Endothelial cell of umbilical vein (primary cell): ENCODE measurements around the gene MCF2L. TPM values are rescaled to one million over a fixed set of nuclear protein-coding genes. Genes with fewer than 3 reads are reported as not detected.

ENCODE experiments used
- BruUV-seq: library from RNA; stranded (reverse); fragments of 400-500 nt; replicated peaks from 2 replicates; lab custom pipeline; 2021; lab: Mats Ljungman, UMichigan
- CTCF ChIA-PET: fragments of 300-600, 350-600 bp; sonication (Branson Sonifier 250); formaldehyde crosslinking; loops from one replicate; lab custom pipeline; 2021; ENCODE audit warnings: antibody characterized with exemption, inconsistent platforms; lab: Charles Lee
- POLR2A ChIA-PET: fragments of 300-600, 350-600 bp; sonication (Branson Sonifier 250); formaldehyde crosslinking; loops from one replicate; lab custom pipeline; 2021; ENCODE audit warnings: antibody characterized with exemption, inconsistent platforms; lab: Charles Lee
- DNase-seq: peaks from one replicate; pipeline ENCODE4 v3.0.0-alpha.2; 2011; ENCODE audit warnings: low read depth, low spot score
- FAIRE-seq: peaks from 2 replicates; lab custom pipeline; 2011; peaks lifted over from hg19 to GRCh38; lab: Jason Lieb, UNC
- H2AFZ ChIP-seq: 2 replicates; pipeline ENCODE4 v1.6.0; 2012; ENCODE audit warnings: low read depth, low read length, control low read depth, inconsistent platforms
- H3K27ac ChIP-seq: 2 replicates; pipeline ENCODE4 v1.5.1; 2011; ENCODE audit warnings: low read depth, mild to moderate bottlenecking, control low read depth, low read length, moderate library complexity; ENCODE audit not compliant: insufficient read depth
- H3K27me3 ChIP-seq, 2 experiments: 2 replicates each; pipeline versions ENCODE4 v1.6.0 to v1.6.1; 2011; ENCODE audit warnings: low read length in 2 of 2, mixed read lengths in 1 of 2; ENCODE audit not compliant: control insufficient read depth in 2 of 2, insufficient read depth in 2 of 2
- H3K36me3 ChIP-seq, 2 experiments: 2 replicates in 1 of 2; 3 replicates in 1 of 2; pipeline ENCODE4 v1.5.1; 2011; ENCODE audit warnings: low read length in 2 of 2, mild to moderate bottlenecking in 1 of 2, moderate library complexity in 1 of 2; ENCODE audit not compliant: control insufficient read depth in 2 of 2, insufficient read depth in 2 of 2; ENCODE audit errors: extremely low read depth in 1 of 2
- H3K4me1 ChIP-seq: 3 replicates; pipeline ENCODE4 v1.5.1; 2011; ENCODE audit warnings: mild to moderate bottlenecking, low read length; ENCODE audit not compliant: control insufficient read depth, insufficient read depth; ENCODE audit errors: extremely low read depth
- H3K4me2 ChIP-seq: 2 replicates; pipeline ENCODE4 v1.6.1; 2011; ENCODE audit warnings: low read length, control low read depth, mixed read lengths; ENCODE audit not compliant: insufficient read depth
- H3K4me3 ChIP-seq, 3 experiments: fragments of 200-600 bp in 1 of 3; sonication (generic), shearing (Covaris generic) in 1 of 3; replicated peaks in 1 of 3; 2 replicates each; pipeline ENCODE4 v1.5.1; 2011 to 2016; ENCODE audit warnings: control low read depth in 3 of 3, low read length in 3 of 3, mild to moderate bottlenecking in 2 of 3, inconsistent platforms in 1 of 3, low read depth in 1 of 3, moderate library complexity in 1 of 3; ENCODE audit not compliant: insufficient read depth in 1 of 3
- H3K79me2 ChIP-seq: 2 replicates; pipeline ENCODE4 v1.6.0; 2012; ENCODE audit warnings: low read length, inconsistent platforms; ENCODE audit not compliant: control insufficient read depth, insufficient read depth
- H3K9ac ChIP-seq: replicated peaks from 2 replicates; pipeline ENCODE3; 2011; ENCODE audit warnings: low read length, control low read depth; ENCODE audit not compliant: insufficient read depth; ENCODE audit errors: extremely low read depth
- H3K9me1 ChIP-seq: replicated peaks from 3 replicates; pipeline ENCODE4 v1.6.0; 2011; ENCODE audit warnings: mild to moderate bottlenecking, low read length; ENCODE audit not compliant: control insufficient read depth, insufficient read depth; ENCODE audit errors: extremely low read depth
- H3K9me3 ChIP-seq: replicated peaks from 2 replicates; pipeline ENCODE4 v1.5.1; 2012; ENCODE audit warnings: low read length, inconsistent platforms; ENCODE audit not compliant: control insufficient read depth, insufficient read depth
- H4K20me1 ChIP-seq: replicated peaks from 2 replicates; pipeline ENCODE3; 2011; ENCODE audit warnings: mild to moderate bottlenecking, low read length; ENCODE audit not compliant: control insufficient read depth, insufficient read depth; ENCODE audit errors: extremely low read depth
- CTCF ChIP-seq, 2 donors: IDR thresholded peaks; 1 replicate in 1 of 2; 2 replicates in 1 of 2; pipeline ENCODE4 v1.5.1; 2011; ENCODE audit warnings: low read length in 2 of 2, mild to moderate bottlenecking in 2 of 2, moderate library complexity in 2 of 2, control low read depth in 1 of 2, inconsistent platforms in 1 of 2, low read depth in 1 of 2; ENCODE audit not compliant: insufficient read depth in 1 of 2; ENCODE audit errors: extremely low read depth in 1 of 2
- EZH2 ChIP-seq: IDR thresholded peaks from 2 replicates; pipeline ENCODE4 v1.6.1; 2012; ENCODE audit warnings: borderline replicate concordance, low read depth, mild to moderate bottlenecking, moderate library complexity, low read length, inconsistent platforms; ENCODE audit not compliant: severe bottlenecking
- FOS ChIP-seq: IDR thresholded peaks from 2 replicates; pipeline ENCODE4 v1.6.1; 2011; ENCODE audit warnings: mild to moderate bottlenecking, low read length, moderate library complexity, borderline replicate concordance; ENCODE audit not compliant: insufficient read depth
- GATA2 ChIP-seq: IDR thresholded peaks from 2 replicates; pipeline ENCODE4 v1.7.0; 2011; ENCODE audit warnings: low read depth, mild to moderate bottlenecking, moderate library complexity, mixed read lengths, low read length; ENCODE audit not compliant: insufficient read length, insufficient read depth
- JUN ChIP-seq: IDR thresholded peaks from 2 replicates; pipeline ENCODE4 v1.6.1; 2011; ENCODE audit warnings: borderline replicate concordance, low read depth; ENCODE audit not compliant: insufficient read length, insufficient read depth
- MAX ChIP-seq: IDR thresholded peaks from 2 replicates; pipeline ENCODE4 v1.6.1; 2011; ENCODE audit not compliant: insufficient read depth, insufficient read length
- MYC ChIP-seq: IDR thresholded peaks from one replicate; pipeline ENCODE4 v1.6.1; 2011; ENCODE audit warnings: mild to moderate bottlenecking, low read depth, low read length
- POLR2A ChIP-seq: IDR thresholded peaks from 2 replicates; pipeline ENCODE4 v1.6.1; 2012; ENCODE audit warnings: low read depth, mild to moderate bottlenecking, control low read depth, low read length
- POLR2AphosphoS5 ChIP-seq: IDR thresholded peaks from 2 replicates; pipeline ENCODE4 v1.6.1; 2012; ENCODE audit warnings: low read depth, mild to moderate bottlenecking, control low read depth, low read length, moderate library complexity; ENCODE audit not compliant: insufficient read depth
- dilution Hi-C: fragments of 300-500 bp; cut with MboI; formaldehyde crosslinking; loops from one replicate; pipeline ENCODE4 v1.15.0; 2019; ENCODE audit warnings: low sequenced_read_pairs; ENCODE audit not compliant: extremely low pct_ligation_motif_present
- intact Hi-C: fragments of 100-400 bp; cut with micrococcal nuclease; formaldehyde crosslinking; loops from one replicate; pipeline ENCODE4 v1.10.0; 2022
- polyA plus RNA-seq, 4 experiments: library from polyadenylated mRNA; depleted of rRNA in 3 of 4; stranded (reverse) in 3 of 4; unstranded in 1 of 4; fragments of >200 nt; gene quantifications; 2 replicates each; pipeline versions ENCODE4 v1.2.1 to v1.2.3, GENCODE V29; 2011 to 2012; ENCODE audit warnings: missing spikeins in 1 of 4
- total RNA-seq: library from RNA; stranded (reverse); gene quantifications from 2 replicates; pipeline ENCODE4 v1.2.3, GENCODE V29; 2021

The MCF2L gene
- total and polyA plus RNA-seq, 2 donors (not counting 3 experiments of a cell fraction or from before 2014, with no cell fraction given): 0.33 to 0.58 TPM

- no peak for FAIRE-seq
- Histone ChIP-seq H3K9me3 (no peaks in the 10 kb centered on the region), H3K9me1 (no peaks in the 10 kb centered on the region), H3K79me2 (no peaks in the 10 kb centered on the region), H3K9ac (no peak overlapping the region), H3K4me2 (no peak overlapping the region), H3K4me3 (no peak overlapping the region), H2AFZ (no peak overlapping the region), H4K20me1 (no peaks in the 10 kb centered on the region), H3K27ac (no peak overlapping the region), H3K36me3 (no peaks in the 10 kb centered on the region), H3K27me3 (no peaks in the 10 kb centered on the region), H3K4me1 (peaks cover 11% of the 10 kb centered on the region)
- dilution Hi-C loops: no loop called here
- POLR2A ChIA-PET: no interaction called here
- CTCF ChIA-PET: interaction anchor here (1.2 to 1.6 kb wide), 2 partner anchors 11 to 81 kb away, joined by 5 to 6 read pairs; no protein-coding TSS in a partner anchor
- no TSS peak for BruUV-seq
- intact Hi-C loops: loop anchor here (10.0 kb wide), 1 partner anchor 389 kb away; no protein-coding TSS in a partner anchor
- no peak for DNase-seq
- TF ChIP-seq CTCF (IDR thresholded peaks at IDR 0.05; ENCODE audit: extremely low read depth in 1 of 2, insufficient read depth in 1 of 2, low read depth in 1 of 2, low read length in 2 of 2) (no peak), EZH2 (no peak), MAX (no peak), POLR2A (no peak), GATA2 (no peak), MYC (no peak), POLR2AphosphoS5 (no peak), JUN (no peak), FOS (no peak)
Observed at GRCh38 chr13:113023694-113024430, 54.8 kb downstream of the MCF2L start.
